ENCODE results near the gene DOCK2.

- TF ChIP-seq CTCF (conservative IDR thresholded peaks at IDR 0.05 in 1 of 2, IDR thresholded peaks at IDR 0.05 in 1 of 2; ENCODE audit: low read depth in 1 of 2, low read length in 2 of 2), result no peak
- no peak for TF ChIP-seq EZH2 (IDR thresholded peaks at IDR 0.05; ENCODE audit: low read length, missing control alignments)
These were observed 319.7 kb downstream of the DOCK2 start for GRCh38 chr5:169956756-169957155.

Data from fibroblast of lung (primary cell).